Transverse colon (tissue), 4 donors: ENCODE measurements around the gene KATNB1. TPM values are rescaled to one million over a fixed set of nuclear protein-coding genes. Genes with fewer than 3 reads are reported as not detected.

Experiments used
- DNase-seq: peaks from one replicate; pipeline ENCODE4 v3.0.0-alpha.2; 2019
- H3K27ac ChIP-seq, 4 donors: fragments of 200-600 bp; sonication (generic); 2 replicates each; pipeline ENCODE4 v1.5.1; 2016 to 2018; ENCODE audit warnings: inconsistent platforms in 4 of 4
- H3K27me3 ChIP-seq: fragments of 200-600 bp; sonication (generic); 2 replicates; pipeline ENCODE4 v1.5.1; 2017; ENCODE audit warnings: inconsistent platforms
- H3K36me3 ChIP-seq, 4 donors: fragments of 200-600 bp; sonication (generic); 2 replicates each; pipeline ENCODE4 v1.5.1; 2017 to 2019; ENCODE audit warnings: inconsistent platforms in 4 of 4
- H3K4me1 ChIP-seq, 4 donors: fragments of 200-600 bp; sonication (generic); 2 replicates each; pipeline ENCODE4 v1.5.1; 2017 to 2020; ENCODE audit warnings: inconsistent platforms in 4 of 4
- H3K4me3 ChIP-seq, 4 donors: fragments of 200-600 bp; sonication (generic); 1 replicate in 1 of 4; 2 replicates in 3 of 4; pipeline versions ENCODE4 v1.5.1 to v1.6.1; 2017 to 2019; ENCODE audit warnings: inconsistent platforms in 4 of 4
- H3K9me3 ChIP-seq, 2 donors: fragments of 200-600 bp; sonication (generic); 2 replicates each; pipeline ENCODE4 v1.5.1; 2017 to 2019; ENCODE audit warnings: inconsistent platforms in 2 of 2
- EP300 ChIP-seq: sonication (generic); formaldehyde crosslinking; IDR thresholded peaks from one replicate; pipeline ENCODE4 v1.6.1; 2017; ENCODE audit warnings: antibody characterized with exemption, low read depth
- POLR2A ChIP-seq: fragments of 450-650 bp; IDR thresholded peaks from one replicate; pipeline ENCODE4 v1.6.1; 2016; ENCODE audit warnings: antibody characterized with exemption, mild to moderate bottlenecking, moderate library complexity
- POLR2AphosphoS5 ChIP-seq, 3 donors: sonication (generic); formaldehyde crosslinking; IDR thresholded peaks; one replicate each; pipeline ENCODE4 v1.6.1; 2016; ENCODE audit warnings: antibody characterized with exemption in 3 of 3
- WGBS, 2 donors: methylation state at CpG; one replicate each; pipeline ENCODE4 v1.1.5; 2018; ENCODE audit warnings: low coverage in 1 of 2; 5-methylcytosine and 5-hydroxymethylcytosine counted together
- in situ Hi-C, 4 donors: fragments of 200-750 bp; cut with MboI; loops; one replicate each; pipeline versions ENCODE4 v1.15.0 to v1.15.1; 2017; ENCODE audit warnings: low sequenced_read_pairs in 3 of 4, low pct_ligation_motif_present in 1 of 4, low pct_unique_long_range_greater_than_20kb in 1 of 4
- intact Hi-C: fragments of 100-400 bp; cut with DNase I; formaldehyde crosslinking; loops from one replicate; pipeline ENCODE4 v1.15.1; 2023; ENCODE audit warnings: low total_unique reads
- total RNA-seq, 4 donors: library from RNA; depleted of rRNA; stranded (reverse); fragments of >200 nt; gene quantifications; one replicate each; pipeline ENCODE4 v1.1.0, GENCODE V29; 2016
- TF ChIP-seq, protein P1 (sequence below), 5 experiments: fragments of 200-600 bp in 3 of 5; fragments of 450-650 bp in 2 of 5; sonication (generic) in 3 of 5; IDR thresholded peaks; 1 replicate in 2 of 5; 2 replicates in 3 of 5; pipeline ENCODE4 v1.5.1; 2016 to 2017; ENCODE audit warnings: antibody characterized with exemption in 5 of 5, inconsistent platforms in 3 of 5, mild to moderate bottlenecking in 2 of 5, moderate library complexity in 1 of 5

The KATNB1 gene
- total RNA-seq, 4 donors from 2014 or later: 11.3 to 28.4 (median 22.3) TPM

DNA sequence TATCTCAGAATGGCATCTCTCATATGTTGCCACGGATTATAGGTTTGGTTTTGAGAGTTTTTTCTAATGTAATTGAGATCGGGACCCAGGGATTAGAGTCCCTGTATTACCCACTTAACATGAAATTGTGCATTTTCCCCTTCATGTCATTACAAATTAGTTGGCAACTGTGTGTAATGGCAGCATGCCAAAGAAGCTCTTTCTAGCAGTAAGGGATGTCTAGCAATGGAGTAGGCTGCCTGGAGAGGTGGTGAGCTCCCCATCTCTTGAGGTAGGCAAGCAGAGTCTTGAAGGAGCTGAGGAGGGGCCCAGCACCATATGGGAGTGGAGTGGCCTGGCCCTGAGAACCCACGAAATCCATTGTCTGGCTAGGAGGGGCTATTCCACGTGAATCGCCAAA, 10.0 kb upstream of the KATNB1 start:
- intact Hi-C loops (no loop called here), in situ Hi-C loops (no loop called here)
- no peaks in the 10 kb centered on the region for H3K9me3 ChIP-seq
- H3K27ac ChIP-seq: no peak overlapping the region
- no peaks in the 10 kb centered on the region for H3K4me1 ChIP-seq
- H3K36me3 ChIP-seq: no peaks in the 10 kb centered on the region
- no peak for TF ChIP-seq EP300
- no peak for TF ChIP-seq POLR2A
- TF ChIP-seq, protein P1, sequence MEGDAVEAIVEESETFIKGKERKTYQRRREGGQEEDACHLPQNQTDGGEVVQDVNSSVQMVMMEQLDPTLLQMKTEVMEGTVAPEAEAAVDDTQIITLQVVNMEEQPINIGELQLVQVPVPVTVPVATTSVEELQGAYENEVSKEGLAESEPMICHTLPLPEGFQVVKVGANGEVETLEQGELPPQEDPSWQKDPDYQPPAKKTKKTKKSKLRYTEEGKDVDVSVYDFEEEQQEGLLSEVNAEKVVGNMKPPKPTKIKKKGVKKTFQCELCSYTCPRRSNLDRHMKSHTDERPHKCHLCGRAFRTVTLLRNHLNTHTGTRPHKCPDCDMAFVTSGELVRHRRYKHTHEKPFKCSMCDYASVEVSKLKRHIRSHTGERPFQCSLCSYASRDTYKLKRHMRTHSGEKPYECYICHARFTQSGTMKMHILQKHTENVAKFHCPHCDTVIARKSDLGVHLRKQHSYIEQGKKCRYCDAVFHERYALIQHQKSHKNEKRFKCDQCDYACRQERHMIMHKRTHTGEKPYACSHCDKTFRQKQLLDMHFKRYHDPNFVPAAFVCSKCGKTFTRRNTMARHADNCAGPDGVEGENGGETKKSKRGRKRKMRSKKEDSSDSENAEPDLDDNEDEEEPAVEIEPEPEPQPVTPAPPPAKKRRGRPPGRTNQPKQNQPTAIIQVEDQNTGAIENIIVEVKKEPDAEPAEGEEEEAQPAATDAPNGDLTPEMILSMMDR (IDR thresholded peaks at IDR 0.05): no peak
- no peak for TF ChIP-seq POLR2AphosphoS5 (IDR thresholded peaks at IDR 0.05)
- no peaks in the 10 kb centered on the region for H3K27me3 ChIP-seq
- no peak overlapping the region for H3K4me3 ChIP-seq
- no peak for DNase-seq
- 51 to 67% methylated on average over 2 to 5 of the region's 5 CpGs for WGBS, 2 donors

DNA sequence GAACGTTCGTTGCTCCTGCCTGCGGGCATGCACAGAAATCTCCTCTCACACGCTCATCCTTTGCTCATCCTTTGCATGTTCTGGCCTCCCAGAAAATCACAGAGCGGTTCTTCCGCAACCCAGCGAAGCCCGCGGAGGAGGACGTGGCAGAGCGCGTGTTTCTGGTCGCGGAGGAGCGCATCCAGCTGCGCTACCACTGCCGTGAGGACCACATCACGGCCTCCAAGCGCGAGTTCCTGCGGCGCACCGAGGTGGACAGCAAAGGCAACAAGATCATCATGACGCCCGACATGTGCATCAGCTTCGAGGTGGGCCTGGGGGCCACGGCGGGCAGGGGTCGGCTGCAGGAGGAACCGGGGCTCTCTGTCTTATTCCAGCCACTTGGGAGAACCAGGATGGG, 9.6 kb upstream of the KATNB1 start:
- whole genome bisulfite sequencing, 2 donors: 91% methylated on average over 30 of the region's 30 CpGs; no CpG with 5 or more reads in 1 of the 2 donors
- in situ Hi-C loops (no loop called here), intact Hi-C loops (no loop called here)

DNA sequence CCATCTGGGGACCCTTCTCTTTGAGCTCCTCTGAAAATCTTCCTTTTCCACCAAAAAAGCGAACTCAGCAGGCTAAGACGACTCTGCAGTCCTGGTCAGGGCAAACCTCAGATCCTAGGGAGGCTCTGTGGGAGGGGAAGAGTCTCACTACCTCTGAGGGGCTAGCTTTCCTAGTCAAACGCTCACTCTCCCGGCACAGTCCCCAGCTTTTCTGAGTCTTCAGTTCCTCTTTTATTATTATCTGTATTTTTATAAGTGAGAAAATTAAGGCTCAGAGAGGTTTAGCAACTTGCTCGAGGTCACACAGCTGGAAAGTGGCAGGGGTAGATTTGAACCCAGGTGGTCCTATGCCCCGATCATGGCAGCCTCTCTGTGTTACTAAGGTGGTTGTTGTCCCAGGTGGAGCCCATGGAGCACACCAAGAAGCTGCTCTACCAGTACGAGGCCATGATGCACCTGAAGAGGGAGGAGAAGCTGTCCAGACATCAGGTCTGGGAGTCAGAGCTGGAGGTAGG, 9.1 kb upstream of the KATNB1 start:
- 76% methylated on average over 7 of the region's 7 CpGs; no CpG with 5 or more reads in 1 of the 2 donors for WGBS, 2 donors
- in situ Hi-C loops: no loop called here
- intact Hi-C loops: no loop called here

More for the DNA sequence above, 9.6 kb upstream of the KATNB1 start:
- Histone ChIP-seq H3K27ac (no peak overlapping the region), H3K9me3 (no peaks in the 10 kb centered on the region), H3K36me3 (no peaks in the 10 kb centered on the region), H3K4me1 (no peaks in the 10 kb centered on the region), H3K4me3 (no peak overlapping the region), H3K27me3 (no peaks in the 10 kb centered on the region)
- TF ChIP-seq EP300 (no peak), POLR2AphosphoS5 (IDR thresholded peaks at IDR 0.05) (no peak), POLR2A (no peak)
- TF ChIP-seq, protein P1 (IDR thresholded peaks at IDR 0.05): no peak
- no peak for DNase-seq

DNA sequence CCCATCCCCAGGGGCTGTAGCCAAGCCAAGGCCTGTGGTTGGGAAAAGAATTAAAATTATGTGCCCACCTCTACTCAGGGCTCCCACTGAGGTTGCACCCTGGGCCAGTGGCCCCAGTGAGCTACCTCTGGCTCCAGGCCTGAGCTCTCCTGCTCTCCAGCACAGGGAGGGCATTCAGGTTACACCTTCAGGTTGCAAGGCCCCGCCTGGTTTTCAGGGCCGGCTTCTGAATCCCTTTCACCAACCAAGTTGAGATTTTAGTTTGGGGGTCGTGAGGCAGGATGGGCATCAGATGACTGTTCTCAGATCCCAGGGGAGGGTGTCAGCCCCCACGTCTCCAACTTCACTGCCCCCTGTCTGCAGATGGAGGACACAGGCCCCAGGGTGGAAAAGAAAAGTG, 8.0 kb upstream of the KATNB1 start:
- H3K4me1 ChIP-seq: no peaks in the 10 kb centered on the region
- no peak overlapping the region for H3K27ac ChIP-seq
- H3K9me3 ChIP-seq: no peaks in the 10 kb centered on the region
- 73 to 80% methylated on average over 1 to 4 of the region's 4 CpGs for WGBS, 2 donors
- in situ Hi-C loops: no loop called here
- no peaks in the 10 kb centered on the region for H3K36me3 ChIP-seq
- no peaks in the 10 kb centered on the region for H3K27me3 ChIP-seq
- intact Hi-C loops: no loop called here
- H3K4me3 ChIP-seq: no peak overlapping the region
- no peak for DNase-seq
- TF ChIP-seq POLR2AphosphoS5 (IDR thresholded peaks at IDR 0.05) (no peak), POLR2A (no peak), EP300 (no peak)
- TF ChIP-seq, protein P1 (IDR thresholded peaks at IDR 0.05): no peak

More for the DNA sequence above, 9.1 kb upstream of the KATNB1 start:
- Histone ChIP-seq H3K27ac (no peak overlapping the region), H3K36me3 (no peaks in the 10 kb centered on the region), H3K4me3 (no peak overlapping the region), H3K27me3 (no peaks in the 10 kb centered on the region), H3K4me1 (no peaks in the 10 kb centered on the region), H3K9me3 (no peaks in the 10 kb centered on the region)
- no peak for DNase-seq
- TF ChIP-seq POLR2AphosphoS5 (IDR thresholded peaks at IDR 0.05): no peak
- TF ChIP-seq, protein P1 (IDR thresholded peaks at IDR 0.05): no peak
- TF ChIP-seq EP300: no peak
- no peak for TF ChIP-seq POLR2A
